MM.1S (cell line): ENCODE measurements around the gene MRPL42.

Experiments
- DNase-seq: peaks from one replicate; pipeline ENCODE4 v3.0.0-alpha.2; 2015
- H2AFZ ChIP-seq: fragments of 300-600 bp; sonication (generic); 2 replicates; pipeline ENCODE4 v1.6.0; 2016; ENCODE audit warnings: antibody characterized with exemption, low read length
- H3F3A ChIP-seq: fragments of 300-600 bp; sonication (generic); 2 replicates; pipeline ENCODE4 v1.6.1; 2016; ENCODE audit warnings: mild to moderate bottlenecking, antibody characterized with exemption, low read length, moderate library complexity, mixed read lengths; ENCODE audit not compliant: insufficient read depth
- H3K27ac ChIP-seq: fragments of 300-600 bp; sonication (generic); 2 replicates; pipeline ENCODE4 v1.5.1; 2016; ENCODE audit warnings: mild to moderate bottlenecking, low read length
- H3K27me3 ChIP-seq: fragments of 300-600 bp; sonication (generic); replicated peaks from 2 replicates; pipeline ENCODE4 v1.6.0; 2016; ENCODE audit warnings: low read length; ENCODE audit not compliant: insufficient read depth
- H3K36me3 ChIP-seq: fragments of 300-600 bp; sonication (generic); replicated peaks from 2 replicates; pipeline ENCODE4 v1.6.1; 2016; ENCODE audit warnings: mild to moderate bottlenecking, low read length, mixed read lengths; ENCODE audit not compliant: insufficient read depth
- H3K4me1 ChIP-seq: fragments of 300-600 bp; sonication (generic); 2 replicates; pipeline ENCODE4 v1.6.1; 2016; ENCODE audit warnings: low read length, mixed read lengths
- H3K4me2 ChIP-seq: fragments of 300-600 bp; sonication (generic); 2 replicates; pipeline ENCODE4 v1.6.0; 2016; ENCODE audit warnings: low read depth, low read length
- H3K4me3 ChIP-seq: fragments of 300-600 bp; sonication (generic); 2 replicates; pipeline ENCODE4 v1.5.1; 2016; ENCODE audit warnings: low read length, mixed read lengths
- H3K79me2 ChIP-seq: fragments of 300-600 bp; sonication (generic); 2 replicates; pipeline ENCODE4 v1.6.1; 2016; ENCODE audit warnings: mixed run types, low read length, mixed read lengths
- H3K9ac ChIP-seq: fragments of 300-600 bp; sonication (generic); 2 replicates; pipeline ENCODE4 v1.6.1; 2016; ENCODE audit warnings: low read length, mixed read lengths
- H3K9me2 ChIP-seq: fragments of 300-600 bp; sonication (generic); replicated peaks from 2 replicates; pipeline ENCODE4 v1.6.1; 2016; ENCODE audit warnings: mild to moderate bottlenecking, low read length, mixed read lengths; ENCODE audit not compliant: insufficient read depth
- H3K9me3 ChIP-seq: fragments of 300-600 bp; sonication (generic); replicated peaks from 2 replicates; pipeline ENCODE4 v1.6.1; 2016; ENCODE audit warnings: mild to moderate bottlenecking, low read length, mixed read lengths; ENCODE audit not compliant: insufficient read depth
- H4K20me1 ChIP-seq: fragments of 300-600 bp; sonication (generic); 2 replicates; pipeline ENCODE4 v1.6.1; 2016; ENCODE audit warnings: mild to moderate bottlenecking, low read length, moderate library complexity, mixed read lengths; ENCODE audit not compliant: insufficient read depth
- CTCF ChIP-seq: fragments of 300-600 bp; sonication (generic); IDR thresholded peaks from 2 replicates; pipeline ENCODE4 v1.5.1; 2016; ENCODE audit warnings: antibody characterized with exemption, low read length, mixed read lengths
- EZH2 ChIP-seq: fragments of 300-600 bp; sonication (generic); optimal IDR thresholded peaks from 2 replicates; pipeline ENCODE3; 2017; ENCODE audit warnings: low read depth, mild to moderate bottlenecking, antibody characterized with exemption, low read length, mixed read lengths
- EZH2phosphoT487 ChIP-seq: fragments of 300-600 bp; sonication (generic); IDR thresholded peaks from 2 replicates; pipeline ENCODE4 v1.6.1; 2018; ENCODE audit warnings: antibody characterized with exemption, low read length

The MRPL42 gene

GRCh38 chr12:93434256-93434865 lies 33.0 kb upstream of the MRPL42 start:
- H3K4me3 ChIP-seq: peak overlapping the region; percentile 39; the same call in 1 of the 2 replicates
- H3K27ac ChIP-seq: peak overlapping the region; percentile 22; the same call in 1 of the 2 replicates
- peaks cover 100% of the 10 kb centered on the region for H3K79me2 ChIP-seq
- no peaks in the 10 kb centered on the region for H3K9me3 ChIP-seq
- peaks cover 38% of the 10 kb centered on the region for H4K20me1 ChIP-seq
- no peaks in the 10 kb centered on the region for H3K9me2 ChIP-seq
- no peaks in the 10 kb centered on the region for H3K27me3 ChIP-seq
- H3K9ac ChIP-seq: no peak overlapping the region
- H3K36me3 ChIP-seq: no peaks in the 10 kb centered on the region
- peak overlapping the region; percentile 76 for H3K4me2 ChIP-seq
- no peak overlapping the region for H2AFZ ChIP-seq
- no peak for TF ChIP-seq EZH2phosphoT487
- no peak for TF ChIP-seq EZH2
- TF ChIP-seq CTCF: no peak
- peaks cover 26% of the 10 kb centered on the region for H3F3A ChIP-seq
- H3K4me1 ChIP-seq: peaks cover 63% of the 10 kb centered on the region
- DNase-seq: peak; percentile 34

GRCh38 chr12:93438266-93439050 lies 28.9 kb upstream of the MRPL42 start:
- H4K20me1 ChIP-seq: peaks cover 15% of the 10 kb centered on the region; the same call in 1 of the 2 replicates
- peak overlapping the region; percentile 58 for H3K4me2 ChIP-seq
- no peak for DNase-seq
- H2AFZ ChIP-seq: no peak overlapping the region
- H3K4me1 ChIP-seq: peaks cover 65% of the 10 kb centered on the region
- no peak overlapping the region for H3K4me3 ChIP-seq
- peak overlapping the region; percentile 65; the same call in 1 of the 2 replicates for H3K27ac ChIP-seq
- peaks cover 83% of the 10 kb centered on the region for H3K79me2 ChIP-seq
- H3K36me3 ChIP-seq: no peaks in the 10 kb centered on the region
- no peak overlapping the region for H3K9ac ChIP-seq
- H3K9me3 ChIP-seq: no peaks in the 10 kb centered on the region
- H3K27me3 ChIP-seq: no peaks in the 10 kb centered on the region
- peaks cover 35% of the 10 kb centered on the region for H3F3A ChIP-seq
- no peaks in the 10 kb centered on the region for H3K9me2 ChIP-seq
- TF ChIP-seq CTCF (no peak), EZH2phosphoT487 (no peak), EZH2 (no peak)

GRCh38 chr12:93440043-93440835 lies 27.1 kb upstream of the MRPL42 start:
- H2AFZ ChIP-seq: no peak overlapping the region
- H3K36me3 ChIP-seq: no peaks in the 10 kb centered on the region
- H3K4me1 ChIP-seq: peaks cover 52% of the 10 kb centered on the region
- H3K9me2 ChIP-seq: no peaks in the 10 kb centered on the region
- TF ChIP-seq EZH2phosphoT487: no peak
- TF ChIP-seq CTCF: no peak
- peaks cover 65% of the 10 kb centered on the region for H3K79me2 ChIP-seq
- H4K20me1 ChIP-seq: peaks cover 7% of the 10 kb centered on the region; the same call in 1 of the 2 replicates
- H3K4me3 ChIP-seq: peak overlapping the region; percentile 70
- no peaks in the 10 kb centered on the region for H3K9me3 ChIP-seq
- no peaks in the 10 kb centered on the region for H3K27me3 ChIP-seq
- no peak overlapping the region for H3K27ac ChIP-seq
- peaks cover 29% of the 10 kb centered on the region for H3F3A ChIP-seq
- H3K4me2 ChIP-seq: peak overlapping the region; percentile 63
- DNase-seq: no peak
- peak overlapping the region; percentile 81 for H3K9ac ChIP-seq
